OCI-LY1 (cell line): ENCODE data around the gene NAT8.

Experiments used
- CTCF ChIP-seq: fragments of 200-600 bp; sonication (generic), shearing (Covaris generic); IDR thresholded peaks from 2 replicates; pipeline ENCODE4 v1.5.1; 2017; ENCODE audit warnings: mild to moderate bottlenecking, antibody characterized with exemption, low read length, moderate library complexity, mixed read lengths
- EZH2 ChIP-seq: fragments of 200-600 bp; sonication (generic), shearing (Covaris generic); IDR thresholded peaks from 2 replicates; pipeline ENCODE4 v1.8.0; 2017; ENCODE audit warnings: borderline replicate concordance, mixed run types, mild to moderate bottlenecking, antibody characterized with exemption, low read length, moderate library complexity, mixed read lengths

- TF ChIP-seq CTCF: no peak
- no peak for TF ChIP-seq EZH2
Observed at GRCh38 chr2:73614105-73614504, 28.1 kb downstream of the NAT8 start.
